ENCODE data around the gene CA9. TPM values are rescaled to one million over a fixed set of nuclear protein-coding genes. Genes with fewer than 3 reads are reported as not detected.

The CA9 gene
- total RNA-seq, 1 donor from 2014 or later, result not detected

- no peak overlapping the region for H3K4me3 Mint-ChIP-seq (ENCODE audit: unreplicated experiment)
- peaks cover 64% of the 10 kb centered on the region for H4K20me1 ChIP-seq (ENCODE audit: insufficient read depth, low read length)
- peaks cover 65% of the 10 kb centered on the region for H3K36me3 ChIP-seq (ENCODE audit: insufficient read depth, low read length)
- H3K27me3 ChIP-seq (ENCODE audit: insufficient read depth, low read length), result no peaks in the 10 kb centered on the region
- peaks cover 21% of the 10 kb centered on the region for H3K36me3 Mint-ChIP-seq (ENCODE audit: low read depth, unreplicated experiment)
- no peak overlapping the region for H2AFZ ChIP-seq (ENCODE audit: low read depth, low read length)
- no peaks in the 10 kb centered on the region for H3K27me3 Mint-ChIP-seq (ENCODE audit: low read depth, unreplicated experiment)
- no peak for TF ChIP-seq EZH2 (IDR thresholded peaks at IDR 0.05; ENCODE audit: insufficient read depth, low read length)
- TF ChIP-seq, protein P1, sequence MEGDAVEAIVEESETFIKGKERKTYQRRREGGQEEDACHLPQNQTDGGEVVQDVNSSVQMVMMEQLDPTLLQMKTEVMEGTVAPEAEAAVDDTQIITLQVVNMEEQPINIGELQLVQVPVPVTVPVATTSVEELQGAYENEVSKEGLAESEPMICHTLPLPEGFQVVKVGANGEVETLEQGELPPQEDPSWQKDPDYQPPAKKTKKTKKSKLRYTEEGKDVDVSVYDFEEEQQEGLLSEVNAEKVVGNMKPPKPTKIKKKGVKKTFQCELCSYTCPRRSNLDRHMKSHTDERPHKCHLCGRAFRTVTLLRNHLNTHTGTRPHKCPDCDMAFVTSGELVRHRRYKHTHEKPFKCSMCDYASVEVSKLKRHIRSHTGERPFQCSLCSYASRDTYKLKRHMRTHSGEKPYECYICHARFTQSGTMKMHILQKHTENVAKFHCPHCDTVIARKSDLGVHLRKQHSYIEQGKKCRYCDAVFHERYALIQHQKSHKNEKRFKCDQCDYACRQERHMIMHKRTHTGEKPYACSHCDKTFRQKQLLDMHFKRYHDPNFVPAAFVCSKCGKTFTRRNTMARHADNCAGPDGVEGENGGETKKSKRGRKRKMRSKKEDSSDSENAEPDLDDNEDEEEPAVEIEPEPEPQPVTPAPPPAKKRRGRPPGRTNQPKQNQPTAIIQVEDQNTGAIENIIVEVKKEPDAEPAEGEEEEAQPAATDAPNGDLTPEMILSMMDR (IDR thresholded peaks at IDR 0.05; ENCODE audit: insufficient read depth, low read depth, low read length), result no peak
- peaks cover 2% of the 10 kb centered on the region for H3K4me1 Mint-ChIP-seq (ENCODE audit: low read depth, unreplicated experiment)
- peaks cover 23% of the 10 kb centered on the region for H3K79me2 ChIP-seq (ENCODE audit: insufficient read depth, low read length)
- no peak overlapping the region for H3K27ac ChIP-seq (ENCODE audit: low read depth, low read length)
- no peaks in the 10 kb centered on the region for H3K9me3 Mint-ChIP-seq (ENCODE audit: unreplicated experiment)
- FAIRE-seq, result no peak
- no peak overlapping the region for H3K4me3 ChIP-seq (ENCODE audit: insufficient read depth, low read depth, low read length)
- H3K4me2 ChIP-seq (ENCODE audit: low read length), result no peak overlapping the region
- DNase-seq (ENCODE audit: low read depth), result no peak
- H3K9me3 ChIP-seq (ENCODE audit: insufficient read depth, low read depth, low read length), result no peaks in the 10 kb centered on the region
- no peak overlapping the region for H3K9ac ChIP-seq (ENCODE audit: low read length)
- H3K4me1 ChIP-seq (ENCODE audit: insufficient read depth, low read length), result peaks cover 13% of the 10 kb centered on the region
- H3K27ac Mint-ChIP-seq (ENCODE audit: unreplicated experiment), result no peak overlapping the region
These were observed 23.8 kb downstream of the CA9 start for GRCh38 chr9:35697486-35697885.

GRCh38 chr9:35698231-35698630 lies 24.5 kb downstream of the CA9 start:
- FAIRE-seq, result no peak
- H3K36me3 ChIP-seq (ENCODE audit: insufficient read depth, low read length), result peaks cover 73% of the 10 kb centered on the region

GRCh38 chr9:35700031-35700430 lies 26.3 kb downstream of the CA9 start:
- no peak overlapping the region for H3K27ac ChIP-seq (ENCODE audit: low read depth, low read length)
- H3K4me1 ChIP-seq (ENCODE audit: insufficient read depth, low read length), result peaks cover 10% of the 10 kb centered on the region
- TF ChIP-seq, protein P1 (IDR thresholded peaks at IDR 0.05; ENCODE audit: insufficient read depth, low read depth, low read length), result no peak
- TF ChIP-seq EZH2 (IDR thresholded peaks at IDR 0.05; ENCODE audit: insufficient read depth, low read length), result no peak
- FAIRE-seq (no peak), DNase-seq (ENCODE audit: low read depth) (no peak)
- H3K4me3 ChIP-seq (ENCODE audit: insufficient read depth, low read depth, low read length), result no peak overlapping the region
- H3K4me3 Mint-ChIP-seq (ENCODE audit: unreplicated experiment), result no peak overlapping the region
- no peaks in the 10 kb centered on the region for H3K9me3 Mint-ChIP-seq (ENCODE audit: unreplicated experiment)
- H3K27me3 Mint-ChIP-seq (ENCODE audit: low read depth, unreplicated experiment), result no peaks in the 10 kb centered on the region
- H4K20me1 ChIP-seq (ENCODE audit: insufficient read depth, low read length), result peaks cover 88% of the 10 kb centered on the region
- no peaks in the 10 kb centered on the region for H3K27me3 ChIP-seq (ENCODE audit: insufficient read depth, low read length)
- peaks cover 36% of the 10 kb centered on the region for H3K79me2 ChIP-seq (ENCODE audit: insufficient read depth, low read length)
- no peak overlapping the region for H3K9ac ChIP-seq (ENCODE audit: low read length)
- no peak overlapping the region for H3K27ac Mint-ChIP-seq (ENCODE audit: unreplicated experiment)
- no peak overlapping the region for H2AFZ ChIP-seq (ENCODE audit: low read depth, low read length)
- H3K36me3 Mint-ChIP-seq (ENCODE audit: low read depth, unreplicated experiment), result peaks cover 39% of the 10 kb centered on the region
- peaks cover 91% of the 10 kb centered on the region for H3K36me3 ChIP-seq (ENCODE audit: insufficient read depth, low read length)
- H3K4me2 ChIP-seq (ENCODE audit: low read length), result no peak overlapping the region
- peaks cover 2% of the 10 kb centered on the region for H3K4me1 Mint-ChIP-seq (ENCODE audit: low read depth, unreplicated experiment)
- no peaks in the 10 kb centered on the region for H3K9me3 ChIP-seq (ENCODE audit: insufficient read depth, low read depth, low read length)

More at GRCh38 chr9:35698231-35698630, 24.5 kb downstream of the CA9 start:
- H3K4me1 ChIP-seq (ENCODE audit: insufficient read depth, low read length), result peaks cover 13% of the 10 kb centered on the region
- Mint-ChIP-seq H3K4me3 (ENCODE audit: unreplicated experiment) (no peak overlapping the region), H3K27ac (ENCODE audit: unreplicated experiment) (no peak overlapping the region), H3K4me1 (ENCODE audit: low read depth, unreplicated experiment) (peaks cover 2% of the 10 kb centered on the region), H3K27me3 (ENCODE audit: low read depth, unreplicated experiment) (no peaks in the 10 kb centered on the region), H3K36me3 (ENCODE audit: low read depth, unreplicated experiment) (peaks cover 27% of the 10 kb centered on the region), H3K9me3 (ENCODE audit: unreplicated experiment) (no peaks in the 10 kb centered on the region)
- no peak overlapping the region for H3K4me2 ChIP-seq (ENCODE audit: low read length)
- no peak overlapping the region for H3K4me3 ChIP-seq (ENCODE audit: insufficient read depth, low read depth, low read length)
- no peak overlapping the region for H3K9ac ChIP-seq (ENCODE audit: low read length)
- no peak overlapping the region for H2AFZ ChIP-seq (ENCODE audit: low read depth, low read length)
- H3K79me2 ChIP-seq (ENCODE audit: insufficient read depth, low read length), result peaks cover 23% of the 10 kb centered on the region
- no peaks in the 10 kb centered on the region for H3K27me3 ChIP-seq (ENCODE audit: insufficient read depth, low read length)
- H3K27ac ChIP-seq (ENCODE audit: low read depth, low read length), result no peak overlapping the region
- TF ChIP-seq, protein P1 (IDR thresholded peaks at IDR 0.05; ENCODE audit: insufficient read depth, low read depth, low read length), result no peak
- no peak for TF ChIP-seq EZH2 (IDR thresholded peaks at IDR 0.05; ENCODE audit: insufficient read depth, low read length)
- no peak for DNase-seq (ENCODE audit: low read depth)
- H4K20me1 ChIP-seq (ENCODE audit: insufficient read depth, low read length), result peaks cover 71% of the 10 kb centered on the region
- no peaks in the 10 kb centered on the region for H3K9me3 ChIP-seq (ENCODE audit: insufficient read depth, low read depth, low read length)

All from astrocyte (in vitro differentiated cells and primary cell).